Panc1 (cell line): Measurements from ENCODE around the gene NMB. TPM values are rescaled to one million over a fixed set of nuclear protein-coding genes. Genes with fewer than 3 reads are reported as not detected.
A peak's percentile ranks its signal among the peaks of the same experiment; 100 is the strongest.

Source experiments
- ATAC-seq: fragments of 200-7000 bp; cut with Tn5 transposase; 2 replicates; pipeline ENCODE4 v1.9.1; 2020; ENCODE audit warnings: mild to moderate bottlenecking, moderate library complexity
- BruUV-seq: library from RNA; stranded (reverse); fragments of 400-500 nt; replicated peaks from 2 replicates; lab custom pipeline; 2021; lab: Mats Ljungman, UMichigan
- CTCF ChIA-PET: fragments of 300-600 bp; sonication (Branson Sonifier 250); formaldehyde crosslinking; loops from one replicate; lab custom pipeline; 2022; ENCODE audit warnings: antibody characterized with exemption; lab: Charles Lee
- POLR2A ChIA-PET: fragments of 300-600 bp; sonication (Branson Sonifier 250); formaldehyde crosslinking; loops from one replicate; lab custom pipeline; 2022; ENCODE audit warnings: antibody characterized with exemption; lab: Charles Lee
- DNase-seq: peaks from one replicate; pipeline ENCODE4 v3.0.0-alpha.2; 2010; ENCODE audit warnings: low read depth, low spot score
- H3K27ac ChIP-seq: 2 replicates; pipeline ENCODE4 v1.5.1; 2011; ENCODE audit warnings: mild to moderate bottlenecking, low read length, inconsistent platforms
- H3K27me3 ChIP-seq: fragments of 200-500 bp; sonication (Bioruptor generic); 2 replicates; pipeline ENCODE4 v1.6.0; 2014; ENCODE audit warnings: low read length, inconsistent platforms; ENCODE audit not compliant: control insufficient read depth, insufficient read depth
- H3K36me3 ChIP-seq: fragments of 200-500 bp; sonication (Bioruptor generic); 2 replicates; pipeline ENCODE4 v1.5.1; 2014; ENCODE audit warnings: inconsistent platforms, mild to moderate bottlenecking, low read length, moderate library complexity; ENCODE audit not compliant: control insufficient read depth, insufficient read depth
- H3K4me1 ChIP-seq: 2 replicates; pipeline ENCODE4 v1.5.1; 2011; ENCODE audit warnings: inconsistent platforms, mild to moderate bottlenecking, low read length, moderate library complexity; ENCODE audit not compliant: control insufficient read depth, insufficient read depth
- H3K4me3 ChIP-seq, 2 experiments: 2 replicates each; pipeline ENCODE4 v1.5.1; 2011 to 2012; ENCODE audit warnings: low read depth in 2 of 2, low read length in 2 of 2, mild to moderate bottlenecking in 2 of 2, inconsistent platforms in 1 of 2, moderate library complexity in 1 of 2
- H3K9me3 ChIP-seq: fragments of 200-500 bp; sonication (Bioruptor generic); 2 replicates; pipeline ENCODE4 v1.5.1; 2014; ENCODE audit warnings: low read depth, mild to moderate bottlenecking, inconsistent platforms, low read length, moderate library complexity; ENCODE audit not compliant: control insufficient read depth, insufficient read depth
- CTCF ChIP-seq: fragments of 450-650 bp; IDR thresholded peaks from 2 replicates; pipeline ENCODE4 v1.5.1; 2017; ENCODE audit warnings: mild to moderate bottlenecking
- POLR2AphosphoS5 ChIP-seq: IDR thresholded peaks from 2 replicates; pipeline ENCODE4 v1.6.1; 2012; ENCODE audit warnings: mild to moderate bottlenecking, low read depth, low read length, moderate library complexity
- REST ChIP-seq, 2 experiments: IDR thresholded peaks; 2 replicates each; pipeline ENCODE4 v1.6.1; 2011 to 2012; ENCODE audit warnings: low read depth in 2 of 2, control low read depth in 1 of 2, low read length in 1 of 2, mild to moderate bottlenecking in 1 of 2, moderate library complexity in 1 of 2; ENCODE audit not compliant: insufficient read depth in 1 of 2
- SIN3A ChIP-seq: IDR thresholded peaks from 2 replicates; pipeline ENCODE4 v1.6.1; 2012; ENCODE audit warnings: low read depth, mild to moderate bottlenecking, low read length, moderate library complexity, borderline replicate concordance; ENCODE audit not compliant: insufficient read depth
- TCF7L2 ChIP-seq: IDR thresholded peaks from 2 replicates; pipeline ENCODE4 v1.6.1; 2011; ENCODE audit warnings: mild to moderate bottlenecking, low read depth, low read length, inconsistent platforms
- in situ Hi-C: cut with HindIII; loops from 2 replicates; pipeline ENCODE4 v1.10.0; 2016; ENCODE audit warnings: low sequenced_read_pairs, low pct_unique_long_range_greater_than_20kb
- intact Hi-C: fragments of 100-400 bp; cut with micrococcal nuclease; formaldehyde crosslinking; loops from one replicate; pipeline ENCODE4 v1.10.0; 2022; ENCODE audit not compliant: unreplicated experiment
- total RNA-seq: library from RNA; stranded (reverse); gene quantifications from one replicate; pipeline ENCODE4 v1.2.1, GENCODE V29; 2021; ENCODE audit not compliant: unreplicated experiment

Gene NMB
- total RNA-seq, 1 experiment from 2014 or later = 9.5 TPM

GRCh38 chr15:84658788-84659411, 901 bp upstream of the NMB start:
- POLR2A ChIA-PET = interaction anchor here (0.7 kb wide), 1 partner anchor 29 kb away, joined by 3 read pairs; no protein-coding TSS in a partner anchor
- H3K4me3 ChIP-seq = peak overlapping the region; percentile 52 to 70
- H3K4me1 ChIP-seq = peaks cover 20% of the 10 kb centered on the region
- H3K36me3 ChIP-seq = no peaks in the 10 kb centered on the region
- no peak for TF ChIP-seq CTCF
- no peak for TF ChIP-seq TCF7L2
- no peak for TF ChIP-seq REST (IDR thresholded peaks at IDR 0.05; ENCODE audit: insufficient read depth in 1 of 2, low read depth in 2 of 2, low read length in 1 of 2)
- TF ChIP-seq SIN3A = no peak
- TF ChIP-seq POLR2AphosphoS5 = no peak
- BruUV-seq = no TSS peak
- DNase-seq (no peak), ATAC-seq (no peak)
- H3K9me3 ChIP-seq = no peaks in the 10 kb centered on the region
- CTCF ChIA-PET = interaction anchor here (0.5 to 1.4 kb wide), 4 partner anchors 77 to 269 kb away, joined by 3 to 7 read pairs (median 4); no protein-coding TSS in a partner anchor
- in situ Hi-C loops = no loop called here
- H3K27me3 ChIP-seq = no peaks in the 10 kb centered on the region
- H3K27ac ChIP-seq = peak overlapping the region; percentile 84
- intact Hi-C loops = loop anchor here (5.0 kb wide), 1 partner anchor 268 kb away; no protein-coding TSS in a partner anchor

- Histone ChIP-seq H3K27ac (peak overlapping the region; percentile 57), H3K36me3 (no peaks in the 10 kb centered on the region; the same call in 1 of the 2 replicates), H3K9me3 (no peaks in the 10 kb centered on the region), H3K27me3 (no peaks in the 10 kb centered on the region), H3K4me3 (peak overlapping the region; percentile 52 to 70), H3K4me1 (peaks cover 24% of the 10 kb centered on the region)
- ChIA-PET CTCF (interaction anchor here (0.9 kb wide), 1 partner anchor 110 kb away, joined by 6 read pairs; no protein-coding TSS in a partner anchor), POLR2A (no interaction called here)
- TF ChIP-seq POLR2AphosphoS5 (no peak), CTCF (no peak), SIN3A (no peak), TCF7L2 (no peak), REST (IDR thresholded peaks at IDR 0.05; ENCODE audit: insufficient read depth in 1 of 2, low read depth in 2 of 2, low read length in 1 of 2) (no peak)
- ATAC-seq (no peak), DNase-seq (no peak)
- BruUV-seq = no TSS peak
- in situ Hi-C loops = no loop called here
- intact Hi-C loops = loop anchor here (5.0 kb wide), 1 partner anchor 270 kb away; no protein-coding TSS in a partner anchor
These were observed 285 bp downstream of the NMB start for GRCh38 chr15:84657748-84658079.
